Measurements from ENCODE around the gene CARMIL1.

DNA sequence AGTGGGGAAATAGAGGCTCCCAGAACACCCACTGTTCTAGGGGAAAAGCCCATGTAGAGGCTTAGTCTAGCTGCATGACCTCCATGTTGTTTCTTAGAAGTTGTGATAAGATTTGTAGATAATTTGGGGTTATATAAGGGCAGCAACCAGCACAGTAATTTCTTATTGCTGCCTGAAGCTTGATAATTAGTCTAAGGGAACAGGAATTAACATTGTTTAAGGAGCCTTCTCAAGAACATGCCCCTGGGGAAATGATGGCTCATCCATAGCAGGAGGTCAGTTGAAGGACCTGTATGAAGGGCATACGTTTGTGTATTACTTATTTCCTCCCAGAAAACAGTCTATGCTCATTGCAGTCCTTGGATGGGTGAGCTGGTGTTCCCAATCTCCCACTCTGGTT lies 202.1 kb downstream of the CARMIL1 start:
- no peak for TF ChIP-seq GATA2 (IDR thresholded peaks at IDR 0.05; ENCODE audit: low read depth, low read length)
- TF ChIP-seq GATA3 (IDR thresholded peaks at IDR 0.05; ENCODE audit: low read depth, low read length) = no peak

Data from SH-SY5Y (cell line).